GM12891 (cell line): ENCODE data around the gene S1PR5.

Source experiments
- POLR2A ChIP-seq: IDR thresholded peaks from 2 replicates; pipeline ENCODE4 v1.6.1; 2011; ENCODE audit warnings: low read depth, low read length, control low read depth
- POLR2AphosphoS5 ChIP-seq: IDR thresholded peaks from 2 replicates; pipeline ENCODE4 v1.6.1; 2011; ENCODE audit warnings: low read depth, low read length, control low read depth
- SPI1 ChIP-seq: IDR thresholded peaks from 2 replicates; pipeline ENCODE4 v1.6.1; 2011; ENCODE audit warnings: low read depth, low read length, control low read depth
- TAF1 ChIP-seq: IDR thresholded peaks from 2 replicates; pipeline ENCODE4 v1.6.1; 2011; ENCODE audit warnings: low read depth, low read length, control low read depth

- no peak for TF ChIP-seq POLR2A
- no peak for TF ChIP-seq POLR2AphosphoS5
- no peak for TF ChIP-seq SPI1
- TF ChIP-seq TAF1: no peak
These were observed 17.0 kb downstream of the S1PR5 start for GRCh38 chr19:10500247-10500592.
